KOPT-K1 (cell line): Measurements from ENCODE around the gene RETN.
A peak's percentile ranks its signal among the peaks of the same experiment; 100 is the strongest.
"Not testable (repeated sequence)": the region's sequence is repeated elsewhere in the genome, so short reads cannot be mapped to it uniquely, and the experiment has no call there.

Experiments
- H3K27ac ChIP-seq: fragments of 200-600 bp; sonication (generic); 2 replicates; pipeline ENCODE4 v1.5.1; 2016; ENCODE audit warnings: antibody characterized with exemption, mild to moderate bottlenecking, low read depth, low read length; ENCODE audit not compliant: poor library complexity, severe bottlenecking
- H3K36me3 ChIP-seq: fragments of 200-600 bp; sonication (generic); 2 replicates; pipeline ENCODE4 v1.5.1; 2017; ENCODE audit warnings: antibody characterized with exemption, mild to moderate bottlenecking, low read length, moderate library complexity; ENCODE audit not compliant: insufficient read depth
- H3K9me3 ChIP-seq: fragments of 200-600 bp; sonication (generic); 2 replicates; pipeline ENCODE4 v1.5.1; 2017; ENCODE audit warnings: antibody characterized with exemption, low read length, mild to moderate bottlenecking; ENCODE audit not compliant: insufficient read depth, poor library complexity, severe bottlenecking

Gene RETN

GRCh38 chr19:7633698-7634097 is 35.2 kb upstream of the RETN start, which contains the start of gene PCP2:
PCP2 (minus strand) TSS chr19:7633719; CDS start chr19:7633457, 262 bp downstream.
- H3K36me3 ChIP-seq = peaks cover 10% of the 10 kb centered on the region; the same call in 1 of the 2 replicates
- no peak within 1 kb of the TSS for H3K27ac ChIP-seq
- no peaks in the 10 kb centered on the region for H3K9me3 ChIP-seq

DNA sequence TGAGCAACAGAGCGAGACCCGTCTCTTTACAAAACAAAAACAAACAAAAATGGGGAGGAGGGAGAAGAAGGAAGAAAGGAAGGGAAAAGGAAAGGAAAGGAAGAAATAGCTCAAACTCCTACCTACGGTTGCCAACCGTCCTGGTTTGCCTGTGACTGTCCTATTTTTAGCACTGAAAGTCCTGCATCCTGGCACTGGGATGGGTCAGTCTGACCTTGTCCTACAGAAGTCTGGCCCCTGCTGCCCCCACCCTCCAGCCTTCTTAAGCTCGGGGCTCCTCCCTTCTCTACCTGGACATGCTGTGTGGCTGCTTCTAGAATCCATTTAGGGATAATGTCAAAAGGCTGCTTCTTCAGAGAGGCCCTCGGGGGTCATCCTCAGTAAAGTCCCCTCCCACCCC is 33.2 kb upstream of the RETN start:
- no peak overlapping the region for H3K27ac ChIP-seq
- H3K36me3 ChIP-seq = peaks cover 19% of the 10 kb centered on the region; the same call in 1 of the 2 replicates
- H3K9me3 ChIP-seq = no peaks in the 10 kb centered on the region

DNA sequence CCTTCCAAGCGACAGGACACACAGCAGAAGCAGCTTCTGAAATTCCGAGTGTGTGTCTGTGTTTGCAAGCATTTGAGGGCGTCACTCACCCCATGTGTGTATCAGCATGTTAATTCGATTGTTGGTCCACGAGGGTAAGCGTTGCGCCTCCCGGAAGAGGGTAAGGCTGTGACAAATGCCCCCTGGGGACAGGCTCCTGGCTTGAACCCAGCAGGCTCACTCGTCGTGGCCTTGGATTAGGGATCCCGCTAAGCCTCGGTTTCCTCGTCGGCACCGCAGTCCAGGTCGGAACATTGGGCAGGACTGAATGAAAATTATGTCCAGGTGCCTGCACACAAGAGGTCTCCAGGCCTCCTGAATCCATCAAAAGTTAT is 32.5 kb upstream of the RETN start:
- H3K36me3 ChIP-seq = peaks cover 19% of the 10 kb centered on the region; the same call in 1 of the 2 replicates
- H3K9me3 ChIP-seq = no peaks in the 10 kb centered on the region
- H3K27ac ChIP-seq = no peak overlapping the region

- H3K9me3 ChIP-seq = no peaks in the 10 kb centered on the region
- peaks cover 17% of the 10 kb centered on the region; the same call in 1 of the 2 replicates for H3K36me3 ChIP-seq
- peak within 1 kb of the TSS; percentile 61 for H3K27ac ChIP-seq
Measured at GRCh38 chr19:7636691-7637373, 32.0 kb upstream of the RETN start, which contains the start of gene STXBP2. STXBP2 (plus strand) TSS chr19:7637110; CDS start chr19:7637150, 40 bp downstream.

- peak overlapping the region; percentile 61 for H3K27ac ChIP-seq
- no peaks in the 10 kb centered on the region for H3K9me3 ChIP-seq
- H3K36me3 ChIP-seq = peaks cover 9% of the 10 kb centered on the region; the same call in 1 of the 2 replicates
Measured at GRCh38 chr19:7637374-7638256, 31.2 kb upstream of the RETN start.

- Histone ChIP-seq H3K9me3 (no peaks in the 10 kb centered on the region), H3K27ac (no peak overlapping the region), H3K36me3 (peaks cover 9% of the 10 kb centered on the region; the same call in 1 of the 2 replicates)
Measured at GRCh38 chr19:7638802-7639465, 29.9 kb upstream of the RETN start.

GRCh38 chr19:7639863-7640348 is 28.9 kb upstream of the RETN start:
- Histone ChIP-seq H3K9me3 (no peaks in the 10 kb centered on the region), H3K27ac (no peak overlapping the region), H3K36me3 (peaks cover 17% of the 10 kb centered on the region; the same call in 1 of the 2 replicates)

GRCh38 chr19:7640803-7641202 is 28.0 kb upstream of the RETN start:
- no peak overlapping the region for H3K27ac ChIP-seq
- H3K9me3 ChIP-seq = no peaks in the 10 kb centered on the region
- H3K36me3 ChIP-seq = peaks cover 18% of the 10 kb centered on the region; the same call in 1 of the 2 replicates

DNA sequence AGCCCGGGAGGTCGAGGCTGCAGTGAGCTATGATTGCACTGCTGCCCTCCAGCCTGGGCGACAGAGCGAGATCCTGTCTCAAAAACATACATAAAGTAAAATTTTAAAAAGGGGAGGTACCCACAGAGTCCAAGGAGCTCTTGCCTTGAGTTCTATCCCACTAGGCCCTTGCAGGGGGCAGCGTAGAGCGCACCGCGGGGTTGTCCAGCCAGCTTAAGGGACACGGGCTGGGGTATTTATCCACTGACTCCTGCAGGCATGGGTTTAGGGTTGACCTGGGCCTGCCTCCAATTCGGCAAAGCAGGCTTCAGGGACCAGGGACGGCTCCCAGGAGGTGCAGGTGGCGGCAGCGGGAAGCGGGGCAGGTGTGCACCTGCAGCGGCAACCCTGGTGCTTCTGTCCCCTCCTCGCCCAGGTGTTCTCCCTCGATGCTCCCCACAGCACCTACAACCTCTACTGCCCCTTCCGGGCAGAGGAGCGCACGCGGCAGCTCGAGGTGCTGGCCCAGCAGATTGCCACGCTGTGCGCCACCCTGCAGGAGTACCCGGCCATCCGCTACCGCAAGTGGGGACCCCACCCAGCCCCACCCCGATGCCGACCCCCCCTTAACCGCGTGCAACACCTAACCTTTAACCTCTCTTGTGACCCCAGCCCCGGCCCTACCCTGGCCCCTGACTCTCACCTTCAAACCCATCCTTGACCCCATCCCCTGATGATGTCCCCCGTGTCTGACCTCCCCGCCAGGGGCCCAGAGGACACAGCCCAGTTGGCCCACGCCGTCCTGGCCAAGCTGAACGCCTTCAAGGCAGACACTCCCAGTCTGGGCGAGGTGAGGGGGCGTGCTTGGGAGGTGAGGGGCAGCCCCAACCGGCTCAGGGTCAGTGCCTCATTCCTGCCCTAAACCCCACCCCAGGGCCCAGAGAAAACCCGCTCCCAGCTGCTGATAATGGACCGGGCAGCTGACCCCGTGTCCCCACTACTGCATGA is 27.3 kb upstream of the RETN start:
- Histone ChIP-seq H3K36me3 (peaks cover 18% of the 10 kb centered on the region; the same call in 1 of the 2 replicates), H3K9me3 (no peaks in the 10 kb centered on the region), H3K27ac (no peak overlapping the region)

DNA sequence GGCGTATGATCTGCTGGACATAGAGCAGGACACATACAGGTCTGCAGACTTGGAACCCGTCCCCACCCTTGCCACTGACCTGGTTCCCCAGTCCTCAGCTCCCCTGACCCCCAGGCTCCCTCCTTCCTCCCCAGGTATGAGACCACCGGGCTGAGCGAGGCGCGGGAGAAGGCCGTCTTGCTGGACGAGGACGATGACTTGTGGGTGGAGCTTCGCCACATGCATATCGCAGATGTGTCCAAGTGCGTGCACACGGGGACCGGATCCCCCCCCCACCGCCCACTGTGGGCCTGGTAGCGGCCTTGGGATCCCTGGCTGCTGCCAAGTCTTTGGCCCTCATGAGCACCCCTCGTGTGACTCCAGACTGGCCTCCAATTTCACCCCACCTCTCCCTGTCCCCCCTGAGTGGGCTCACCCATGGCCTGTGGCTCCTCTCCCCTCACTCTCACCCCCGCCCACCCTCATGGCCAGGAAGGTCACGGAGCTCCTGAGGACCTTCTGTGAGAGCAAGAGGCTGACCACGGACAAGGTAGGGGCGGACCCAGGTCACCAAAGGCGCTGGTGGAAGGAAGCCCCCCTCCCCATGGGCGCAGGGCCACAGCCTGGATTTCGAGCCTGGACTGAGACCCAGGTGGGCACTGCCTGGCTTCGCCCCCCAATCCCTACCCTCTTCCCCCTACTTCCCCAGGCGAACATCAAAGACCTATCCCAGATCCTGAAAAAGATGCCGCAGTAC is 26.4 kb upstream of the RETN start:
- no peak overlapping the region for H3K27ac ChIP-seq
- no peaks in the 10 kb centered on the region for H3K9me3 ChIP-seq
- H3K36me3 ChIP-seq = peaks cover 18% of the 10 kb centered on the region; the same call in 1 of the 2 replicates

DNA sequence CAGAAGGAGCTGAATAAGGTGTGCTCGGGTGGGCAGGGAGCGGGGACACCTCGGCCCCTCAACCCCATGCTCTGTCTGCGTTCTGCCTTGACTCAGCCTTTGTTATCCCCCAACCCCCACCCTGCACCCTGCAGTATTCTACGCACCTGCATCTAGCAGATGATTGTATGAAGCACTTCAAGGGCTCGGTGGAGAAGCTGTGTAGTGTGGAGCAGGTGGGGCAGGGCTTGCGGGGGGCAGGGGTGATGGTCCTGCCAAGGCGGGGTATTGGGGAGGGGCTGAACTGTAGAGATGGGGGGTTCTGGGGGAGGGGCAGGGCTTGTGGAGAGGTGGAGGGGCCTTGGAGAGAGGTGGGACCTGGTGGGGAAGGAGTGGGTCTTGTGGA is 25.8 kb upstream of the RETN start:
- no peaks in the 10 kb centered on the region for H3K9me3 ChIP-seq
- H3K27ac ChIP-seq = no peak overlapping the region
- peaks cover 18% of the 10 kb centered on the region; the same call in 1 of the 2 replicates for H3K36me3 ChIP-seq

DNA sequence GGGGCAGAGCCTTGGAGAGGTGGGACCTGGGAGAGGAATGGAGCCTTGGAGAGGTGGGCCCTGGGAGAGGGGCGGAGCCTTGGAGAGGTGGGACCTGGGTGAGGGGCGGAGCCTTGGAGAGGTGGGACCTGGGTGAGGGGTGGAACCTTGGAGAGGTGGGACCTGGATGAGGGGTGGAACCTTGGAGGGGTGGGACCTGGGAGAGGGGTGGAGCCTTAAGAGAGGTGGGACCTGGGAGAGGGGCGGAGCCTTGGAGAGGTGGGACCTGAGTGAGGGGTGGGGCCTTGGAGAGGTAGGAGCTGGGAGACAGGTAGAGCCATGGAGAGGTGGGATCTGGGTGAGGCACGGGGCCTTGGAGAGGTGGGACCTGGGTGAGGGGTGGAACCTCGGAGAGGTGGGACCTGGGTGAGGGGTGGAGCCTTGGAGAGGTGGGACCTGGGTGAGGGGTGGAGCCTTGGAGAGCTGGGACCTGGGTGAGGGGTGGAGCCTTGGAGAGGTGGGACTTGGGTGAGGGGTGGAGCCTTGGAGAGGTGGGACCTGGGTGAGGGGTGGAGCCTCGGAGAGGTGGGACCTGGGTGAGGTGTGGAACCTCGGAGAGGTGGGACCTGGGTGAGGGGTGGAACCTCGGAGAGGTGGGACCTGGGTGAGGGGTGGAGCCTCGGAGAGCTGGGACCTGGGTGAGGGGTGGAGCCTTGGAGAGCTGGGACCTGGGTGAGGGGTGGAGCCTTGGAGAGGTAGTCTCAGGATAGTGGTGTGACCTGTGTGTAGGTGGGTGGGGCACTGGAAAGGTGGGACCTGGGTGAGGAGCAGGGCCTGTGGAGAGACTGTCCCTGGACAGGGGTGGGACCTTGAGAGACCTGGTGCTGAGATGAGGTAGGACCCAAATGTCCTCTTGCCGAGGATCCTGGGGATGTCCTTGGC is 25.0 kb upstream of the RETN start:
- not testable (repeated sequence) for H3K27ac ChIP-seq, H3K9me3 ChIP-seq
- peaks cover 18% of the 10 kb centered on the region; the same call in 1 of the 2 replicates for H3K36me3 ChIP-seq
